Tibial nerve (tissue), 4 donors: ENCODE measurements around the gene GBP5. TPM values are rescaled to one million over a fixed set of nuclear protein-coding genes. Genes with fewer than 3 reads are reported as not detected.
"Not testable (repeated sequence)": the region's sequence is repeated elsewhere in the genome, so short reads cannot be mapped to it uniquely, and the experiment has no call there.

Source experiments
- DNase-seq, 2 donors: peaks; one replicate each; pipeline ENCODE4 v3.0.0-alpha.2; 2019; ENCODE audit warnings: low spot score in 2 of 2
- H3K27ac ChIP-seq, 4 donors: fragments of 200-600 bp; sonication (generic) in 3 of 4; one replicate each; pipeline ENCODE4 v1.5.1; 2017 to 2019; ENCODE audit warnings: mild to moderate bottlenecking in 1 of 4
- H3K27me3 ChIP-seq, 2 donors: fragments of 200-600 bp; sonication (generic) in 1 of 2; one replicate each; pipeline versions ENCODE4 v1.5.1 to v1.6.0; 2017 to 2019
- H3K36me3 ChIP-seq, 3 donors: fragments of 200-600 bp; sonication (generic); one replicate each; pipeline ENCODE4 v1.5.1; 2018 to 2019
- H3K4me1 ChIP-seq, 4 donors: fragments of 200-600 bp; sonication (generic) in 3 of 4; one replicate each; pipeline ENCODE4 v1.5.1; 2017 to 2019
- H3K4me3 ChIP-seq, 4 donors: fragments of 200-600 bp; sonication (generic) in 3 of 4; one replicate each; pipeline ENCODE4 v1.5.1; 2017 to 2019; ENCODE audit warnings: mild to moderate bottlenecking in 1 of 4, moderate library complexity in 1 of 4
- H3K9me3 ChIP-seq, 4 donors: fragments of 200-600 bp; sonication (generic) in 3 of 4; one replicate each; pipeline ENCODE4 v1.5.1; 2017 to 2019
- CTCF ChIP-seq, 5 experiments: fragments of 200-600 bp in 3 of 5; fragments of 450-650 bp in 2 of 5; sonication (generic) in 3 of 5; IDR thresholded peaks; one replicate each; pipeline ENCODE4 v1.5.1; 2016 to 2019; ENCODE audit warnings: antibody characterized with exemption in 5 of 5, mild to moderate bottlenecking in 3 of 5, moderate library complexity in 2 of 5
- EP300 ChIP-seq, 2 donors: sonication (generic); formaldehyde crosslinking; IDR thresholded peaks; one replicate each; pipeline ENCODE4 v1.6.1; 2017; ENCODE audit warnings: antibody characterized with exemption in 2 of 2, mild to moderate bottlenecking in 1 of 2
- POLR2A ChIP-seq, 2 donors: fragments of 450-650 bp; IDR thresholded peaks; one replicate each; pipeline ENCODE4 v1.6.1; 2017; ENCODE audit warnings: antibody characterized with exemption in 2 of 2, mild to moderate bottlenecking in 2 of 2, moderate library complexity in 2 of 2
- WGBS, 2 donors: methylation state at CpG; one replicate each; pipeline ENCODE4 v1.1.5; 2018; 5-methylcytosine and 5-hydroxymethylcytosine counted together
- total RNA-seq, 4 donors: library from RNA; depleted of rRNA; stranded (reverse); fragments of >200 nt; gene quantifications; one replicate each; pipeline ENCODE4 v1.1.0, GENCODE V29; 2016

The GBP5 gene, protein sequence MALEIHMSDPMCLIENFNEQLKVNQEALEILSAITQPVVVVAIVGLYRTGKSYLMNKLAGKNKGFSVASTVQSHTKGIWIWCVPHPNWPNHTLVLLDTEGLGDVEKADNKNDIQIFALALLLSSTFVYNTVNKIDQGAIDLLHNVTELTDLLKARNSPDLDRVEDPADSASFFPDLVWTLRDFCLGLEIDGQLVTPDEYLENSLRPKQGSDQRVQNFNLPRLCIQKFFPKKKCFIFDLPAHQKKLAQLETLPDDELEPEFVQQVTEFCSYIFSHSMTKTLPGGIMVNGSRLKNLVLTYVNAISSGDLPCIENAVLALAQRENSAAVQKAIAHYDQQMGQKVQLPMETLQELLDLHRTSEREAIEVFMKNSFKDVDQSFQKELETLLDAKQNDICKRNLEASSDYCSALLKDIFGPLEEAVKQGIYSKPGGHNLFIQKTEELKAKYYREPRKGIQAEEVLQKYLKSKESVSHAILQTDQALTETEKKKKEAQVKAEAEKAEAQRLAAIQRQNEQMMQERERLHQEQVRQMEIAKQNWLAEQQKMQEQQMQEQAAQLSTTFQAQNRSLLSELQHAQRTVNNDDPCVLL
- 1 to 10 TPM in 3 of 4 donors, under 1 TPM in 1; 0.78 to 3.9 (median 2.2) TPM for total RNA-seq

DNA sequence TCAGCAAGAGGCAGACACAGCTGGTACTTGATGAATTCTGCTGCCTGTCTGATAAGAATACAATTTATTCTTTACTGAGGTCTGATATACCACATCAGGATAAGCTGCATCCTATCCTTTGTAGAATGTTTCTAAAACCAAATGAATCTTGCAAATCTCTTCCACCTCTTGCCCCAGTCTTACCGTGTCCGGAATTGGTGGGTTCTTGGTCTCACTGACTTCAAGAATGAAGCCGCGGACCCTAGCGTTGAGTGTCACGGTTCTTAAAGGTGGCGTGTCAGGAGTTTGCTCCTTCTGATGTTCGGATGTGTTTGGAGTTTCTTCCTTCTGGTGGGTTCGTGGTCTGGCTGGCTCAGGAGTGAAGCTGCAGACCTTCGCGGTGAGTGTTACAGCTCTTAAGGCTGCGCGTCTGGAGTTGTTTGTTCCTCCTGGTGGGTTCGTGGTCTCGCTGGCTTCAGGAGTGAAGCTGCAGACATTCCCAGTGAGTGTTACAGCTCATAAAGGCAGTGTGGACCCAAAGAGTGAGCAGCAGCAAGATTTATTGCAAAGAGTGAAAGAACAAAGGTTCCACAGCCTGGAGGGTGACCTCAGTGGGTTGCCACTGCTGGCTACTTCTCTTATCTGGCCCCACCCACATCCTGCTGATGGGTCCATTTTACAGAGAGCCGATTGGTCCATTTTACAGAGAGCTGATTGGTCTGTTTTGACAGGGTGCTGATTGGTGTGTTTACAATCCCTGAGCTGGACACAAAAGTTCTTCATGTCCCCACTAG lies at the start of gene GBP5:
GBP5 (minus strand) TSS at position 592 of the 773 bp plus-strand sequence. CDS start 3,305 bp downstream, outside the sequence.
- peak within 1 kb of the TSS in 2 of 4 donors; percentile 35 to 39 for H3K4me3 ChIP-seq
- DNase-seq, H3K36me3 ChIP-seq, H3K9me3 ChIP-seq, H3K27me3 ChIP-seq: not testable (repeated sequence)
- peak within 1 kb of the TSS in 2 of 4 donors; percentile 9 to 40 for H3K27ac ChIP-seq
- WGBS, 2 donors, result 78 to 86% methylated on average over 16 of the region's 16 CpGs
- peaks cover 0 to 27% (median 7%) of the 10 kb centered on the region in 4 donors for H3K4me1 ChIP-seq

DNA sequence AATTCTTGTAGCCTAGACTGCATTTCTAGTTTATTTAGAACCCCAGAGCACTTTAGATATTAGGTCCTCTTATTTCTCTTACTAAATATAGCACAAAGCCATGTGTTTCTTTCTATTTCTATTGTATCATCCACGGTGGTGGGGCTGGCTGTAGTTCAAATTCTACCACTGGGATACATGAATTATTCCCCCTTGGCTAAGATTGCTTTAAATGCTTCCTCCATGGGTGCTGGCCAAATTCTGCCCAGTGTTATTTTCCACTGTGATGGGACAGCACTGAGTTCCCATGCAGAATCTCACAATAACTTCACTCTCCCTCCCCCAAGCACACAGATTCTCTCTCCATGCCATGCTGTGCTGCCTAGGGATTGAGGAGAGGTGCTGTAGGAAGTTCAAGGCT lies 49.7 kb upstream of the GBP5 start:
- H3K27ac ChIP-seq, result no peak overlapping the region
- H3K4me3 ChIP-seq, result no peak overlapping the region
- peaks cover 0 to 18% (median 4%) of the 10 kb centered on the region in 4 donors for H3K9me3 ChIP-seq
- no peak for TF ChIP-seq CTCF (IDR thresholded peaks at IDR 0.05)
- 5 to 9% methylated on average over 1 of the region's 1 CpG for WGBS, 2 donors
- H3K36me3 ChIP-seq, result no peaks in the 10 kb centered on the region
- no peaks in the 10 kb centered on the region for H3K27me3 ChIP-seq
- H3K4me1 ChIP-seq, result no peaks in the 10 kb centered on the region
- no peak for DNase-seq

- Histone ChIP-seq H3K4me1 (peaks cover 0 to 35% (median 8%) of the 10 kb centered on the region in 4 donors), H3K36me3 (no peaks in the 10 kb centered on the region), H3K9me3 (peaks cover 0 to 9% (median 0%) of the 10 kb centered on the region in 4 donors), H3K27ac (no peak overlapping the region), H3K4me3 (no peak overlapping the region), H3K27me3 (no peaks in the 10 kb centered on the region)
- no peak for TF ChIP-seq POLR2A (IDR thresholded peaks at IDR 0.05)
- TF ChIP-seq CTCF (IDR thresholded peaks at IDR 0.05), result no peak
- no peak for TF ChIP-seq EP300 (IDR thresholded peaks at IDR 0.05)
- DNase-seq, result no peak
Observed at GRCh38 chr1:89312572-89312971, 39.9 kb upstream of the GBP5 start.

- Histone ChIP-seq H3K4me1 (peaks cover 0 to 35% (median 8%) of the 10 kb centered on the region in 4 donors), H3K27me3 (no peaks in the 10 kb centered on the region), H3K9me3 (peaks cover 0 to 9% (median 0%) of the 10 kb centered on the region in 4 donors), H3K27ac (peak overlapping the region in 2 of 4 donors; percentile 73 to 81), H3K4me3 (no peak overlapping the region), H3K36me3 (no peaks in the 10 kb centered on the region)
- 52 to 77% methylated on average over 4 of the region's 4 CpGs for WGBS, 2 donors
- DNase-seq, result no peak
- TF ChIP-seq POLR2A (IDR thresholded peaks at IDR 0.05), result no peak
- no peak for TF ChIP-seq EP300 (IDR thresholded peaks at IDR 0.05)
- TF ChIP-seq CTCF (IDR thresholded peaks at IDR 0.05), result no peak
Observed at GRCh38 chr1:89311757-89312156, 39.1 kb upstream of the GBP5 start.

DNA sequence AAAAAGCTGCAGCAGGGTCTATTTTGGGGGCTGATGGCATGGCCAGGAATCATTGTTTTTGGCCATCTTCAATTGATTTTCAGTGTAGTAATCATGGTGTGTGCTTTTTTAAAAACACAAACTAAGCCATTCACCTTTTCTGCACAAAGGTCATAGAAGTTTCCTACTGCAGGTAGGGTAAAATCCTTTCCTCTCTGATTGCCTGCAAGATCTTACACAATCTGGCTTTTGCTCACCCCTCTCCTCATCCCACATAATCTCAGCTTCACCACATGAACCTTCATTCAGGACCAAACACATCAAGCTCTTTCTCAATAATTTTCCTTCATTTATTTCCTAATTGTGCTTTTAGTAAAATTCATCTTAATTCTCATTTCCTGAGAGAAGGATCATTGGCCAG lies 38.3 kb upstream of the GBP5 start:
- H3K27ac ChIP-seq, result peak overlapping the region; percentile 32 to 81 (median 60)
- DNase-seq, result no peak
- TF ChIP-seq CTCF (IDR thresholded peaks at IDR 0.05) (no peak), POLR2A (IDR thresholded peaks at IDR 0.05) (no peak), EP300 (IDR thresholded peaks at IDR 0.05) (no peak)
- H3K4me3 ChIP-seq, result no peak overlapping the region
- no peaks in the 10 kb centered on the region for H3K27me3 ChIP-seq
- H3K9me3 ChIP-seq, result peaks cover 0 to 4% (median 0%) of the 10 kb centered on the region in 4 donors
- peaks cover 0 to 35% (median 8%) of the 10 kb centered on the region in 4 donors for H3K4me1 ChIP-seq
- H3K36me3 ChIP-seq, result no peaks in the 10 kb centered on the region
